MCF 10A (cell line): ENCODE data around the gene KRTAP10-6. TPM values are rescaled to one million over a fixed set of nuclear protein-coding genes. Genes with fewer than 3 reads are reported as not detected.
"Not testable (repeated sequence)": the region's sequence is repeated elsewhere in the genome, so short reads cannot be mapped to it uniquely, and the experiment has no call there.

Experiments
- BruUV-seq: library from RNA; stranded (reverse); fragments of 400-500 nt; replicated peaks from 2 replicates; lab custom pipeline; 2021; lab: Mats Ljungman, UMichigan
- CTCF ChIA-PET: fragments of 300-600 bp; sonication (Branson Sonifier 250); formaldehyde crosslinking; extraction: SDS; loops from one replicate; lab custom pipeline; 2021; ENCODE audit warnings: antibody characterized with exemption, inconsistent platforms; lab: Yijun Ruan, JAX
- POLR2A ChIA-PET: fragments of 300-600, 350-650 bp; sonication (Branson Sonifier 250); formaldehyde crosslinking; extraction: SDS; loops from one replicate; lab custom pipeline; 2020; ENCODE audit warnings: antibody characterized with exemption, inconsistent platforms; lab: Yijun Ruan, JAX
- DNase-seq: peaks from one replicate; pipeline ENCODE4 v3.0.0-alpha.2; 2018; ENCODE audit not compliant: unreplicated experiment
- H3K27ac Mint-ChIP-seq: one replicate; pipeline ENCODE4 v1.8.0; 2022; ENCODE audit warnings: mild to moderate bottlenecking, low read depth, mixed read lengths; ENCODE audit not compliant: unreplicated experiment
- H3K27me3 Mint-ChIP-seq: one replicate; pipeline ENCODE4 v1.8.0; 2022; ENCODE audit warnings: mixed read lengths; ENCODE audit not compliant: insufficient read depth, unreplicated experiment
- H3K36me3 Mint-ChIP-seq: one replicate; pipeline ENCODE4 v1.8.0; 2022; ENCODE audit warnings: mild to moderate bottlenecking, moderate library complexity, mixed read lengths; ENCODE audit not compliant: insufficient read depth, unreplicated experiment
- H3K4me1 Mint-ChIP-seq: one replicate; pipeline ENCODE4 v1.8.0; 2022; ENCODE audit warnings: mixed read lengths; ENCODE audit not compliant: insufficient read depth, unreplicated experiment
- H3K4me3 Mint-ChIP-seq: one replicate; pipeline ENCODE4 v1.8.0; 2022; ENCODE audit warnings: mild to moderate bottlenecking, moderate library complexity, mixed read lengths; ENCODE audit not compliant: unreplicated experiment
- H3K9me3 Mint-ChIP-seq: one replicate; pipeline ENCODE4 v1.8.0; 2022; ENCODE audit warnings: mixed read lengths; ENCODE audit not compliant: unreplicated experiment
- CTCF ChIP-seq: fragments of 200-600 bp; IDR thresholded peaks from one replicate; pipeline ENCODE4 v1.8.0; 2022; ENCODE audit warnings: antibody characterized with exemption, mild to moderate bottlenecking; ENCODE audit not compliant: unreplicated experiment
- intact Hi-C: fragments of 100-400 bp; cut with micrococcal nuclease; formaldehyde crosslinking; loops from 2 replicates; pipeline ENCODE4 v1.14.1; 2022
- total RNA-seq: library from RNA; stranded (reverse); gene quantifications from 2 replicates; pipeline ENCODE4 v1.2.3, GENCODE V29; 2022

The KRTAP10-6 gene
- total RNA-seq, 1 experiment from 2014 or later: not detected

- intact Hi-C loops: no loop called here
- H3K4me1 Mint-ChIP-seq: peaks cover 15% of the 10 kb centered on the region
- TF ChIP-seq CTCF: no peak
- DNase-seq: no peak
- peaks cover 8% of the 10 kb centered on the region for H3K9me3 Mint-ChIP-seq
- H3K27me3 Mint-ChIP-seq: peaks cover 62% of the 10 kb centered on the region
- ChIA-PET CTCF (interaction anchor here (0.7 kb wide), 1 partner anchor 43 kb away, joined by 4 read pairs; no protein-coding TSS in a partner anchor), POLR2A (no interaction called here)
- no peaks in the 10 kb centered on the region for H3K36me3 Mint-ChIP-seq
- H3K27ac Mint-ChIP-seq: no peak overlapping the region
- no TSS peak for BruUV-seq
- no peak overlapping the region for H3K4me3 Mint-ChIP-seq
Measured at GRCh38 chr21:44552681-44553080, 39.6 kb downstream of the KRTAP10-6 start.

DNA sequence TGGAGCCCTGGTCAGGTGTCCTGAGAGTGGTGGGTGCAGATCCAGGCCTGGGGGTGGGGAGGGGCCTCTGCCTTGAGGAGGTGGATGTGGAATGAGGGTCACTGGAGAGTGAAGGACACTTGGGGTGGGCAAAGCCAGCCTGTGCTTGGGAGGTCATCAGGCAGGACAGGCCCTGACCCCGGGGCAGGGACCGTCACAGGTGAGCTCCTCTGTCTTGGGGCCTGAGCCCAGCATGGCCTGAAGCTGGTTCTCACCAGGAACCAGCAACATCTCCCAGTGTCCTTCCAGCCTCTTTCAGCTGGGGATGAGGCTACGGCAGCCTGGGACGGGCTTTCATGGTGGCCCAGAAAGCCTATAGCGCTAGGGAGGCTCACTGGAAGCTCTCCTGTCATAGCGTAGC, 40.2 kb downstream of the KRTAP10-6 start:
- Mint-ChIP-seq H3K4me3 (no peak overlapping the region), H3K36me3 (no peaks in the 10 kb centered on the region), H3K27ac (no peak overlapping the region), H3K27me3 (peaks cover 62% of the 10 kb centered on the region), H3K9me3 (peaks cover 13% of the 10 kb centered on the region), H3K4me1 (peaks cover 15% of the 10 kb centered on the region)
- intact Hi-C loops: no loop called here
- DNase-seq: no peak
- POLR2A ChIA-PET: no interaction called here
- no peak for TF ChIP-seq CTCF
- CTCF ChIA-PET: interaction anchor here (0.7 kb wide), 1 partner anchor 42 kb away, joined by 4 read pairs; no protein-coding TSS in a partner anchor
- BruUV-seq: no TSS peak

DNA sequence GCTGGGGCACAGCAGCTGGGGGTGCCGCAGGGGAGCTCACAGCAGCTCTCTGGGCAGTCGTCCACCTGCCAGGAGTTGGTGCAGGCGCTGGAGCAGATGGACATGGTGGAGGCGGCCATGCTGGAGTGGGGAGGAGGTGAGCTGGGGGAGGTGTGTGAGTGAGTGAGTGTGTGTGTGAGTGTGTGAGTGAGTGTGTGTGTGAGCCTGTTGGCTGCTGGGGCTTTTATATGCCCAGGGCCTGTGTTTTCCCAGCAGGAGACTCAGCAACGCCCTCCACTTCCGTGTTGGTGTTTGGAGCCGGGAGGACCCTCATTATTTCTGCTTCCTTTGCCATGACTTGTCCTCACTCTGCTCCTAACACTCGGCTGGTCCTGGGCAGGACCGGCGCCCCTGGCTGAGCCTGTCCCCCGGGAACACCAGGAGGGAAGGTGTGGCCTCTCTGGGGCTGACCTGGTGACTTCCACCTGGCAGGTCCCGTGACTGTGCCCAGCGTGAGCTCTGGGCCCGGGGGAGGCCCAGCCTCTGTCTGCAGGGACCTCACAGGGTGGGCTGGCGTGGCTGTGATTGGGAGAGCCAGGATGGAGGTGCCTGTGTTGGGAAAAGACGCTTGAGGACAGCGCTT, 40.9 kb downstream of the KRTAP10-6 start, which contains the start of gene KRTAP10-2:
KRTAP10-2 (minus strand) TSS at position 166 of the 622 bp plus-strand sequence; CDS start at position 119, 47 bp downstream.
- CTCF ChIA-PET: interaction anchor here (0.7 to 1.8 kb wide), 2 partner anchors 190 to 655 kb away, joined by 3 to 4 read pairs; no protein-coding TSS in a partner anchor
- no peak for DNase-seq
- H3K4me1 Mint-ChIP-seq: peaks cover 15% of the 10 kb centered on the region
- no peaks in the 10 kb centered on the region for H3K36me3 Mint-ChIP-seq
- BruUV-seq: no TSS peak
- intact Hi-C loops: no loop called here
- peaks cover 61% of the 10 kb centered on the region for H3K27me3 Mint-ChIP-seq
- H3K4me3 Mint-ChIP-seq: no peak within 1 kb of the TSS
- POLR2A ChIA-PET: no interaction called here
- no peak for TF ChIP-seq CTCF
- no peak within 1 kb of the TSS for H3K27ac Mint-ChIP-seq
- H3K9me3 Mint-ChIP-seq: peaks cover 20% of the 10 kb centered on the region

GRCh38 chr21:44550807-44551206, 41.5 kb downstream of the KRTAP10-6 start:
- Mint-ChIP-seq H3K27me3 (peaks cover 61% of the 10 kb centered on the region), H3K36me3 (no peaks in the 10 kb centered on the region), H3K4me1 (peaks cover 15% of the 10 kb centered on the region), H3K4me3 (no peak overlapping the region), H3K9me3 (peaks cover 22% of the 10 kb centered on the region), H3K27ac (no peak overlapping the region)
- POLR2A ChIA-PET: no interaction called here
- no TSS peak for BruUV-seq
- intact Hi-C loops: no loop called here
- CTCF ChIA-PET: interaction anchor here (0.7 to 1.8 kb wide), 2 partner anchors 191 to 655 kb away, joined by 3 to 4 read pairs; no protein-coding TSS in a partner anchor
- no peak for TF ChIP-seq CTCF
- DNase-seq: peak; percentile 33

DNA sequence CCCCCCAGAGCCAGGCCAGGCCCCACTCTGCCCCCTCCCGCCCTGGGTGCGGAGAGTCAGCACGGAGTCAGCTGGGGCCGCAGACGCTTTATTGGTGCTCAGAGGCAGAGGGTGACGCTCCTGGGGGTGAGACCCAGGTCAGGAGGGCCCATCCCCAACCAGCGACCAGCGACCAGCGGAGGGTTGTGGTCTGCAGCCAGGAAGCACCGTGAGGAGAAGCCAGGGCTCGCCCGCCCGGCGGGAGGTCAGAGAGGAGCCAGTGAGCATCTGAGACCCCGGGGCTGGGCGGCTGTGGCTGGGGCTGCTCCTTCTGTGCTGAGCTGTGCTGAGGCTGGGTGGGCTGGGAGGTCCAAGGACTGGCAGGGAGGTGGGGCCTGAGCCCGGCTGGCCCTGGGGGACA, 42.0 kb downstream of the KRTAP10-6 start:
- H3K4me3 Mint-ChIP-seq, H3K27ac Mint-ChIP-seq, POLR2A ChIA-PET, H3K36me3 Mint-ChIP-seq, intact Hi-C loops, DNase-seq, BruUV-seq: not testable (repeated sequence)
- Mint-ChIP-seq H3K27me3 (peaks cover 59% of the 10 kb centered on the region), H3K4me1 (peaks cover 15% of the 10 kb centered on the region), H3K9me3 (peaks cover 27% of the 10 kb centered on the region)
- CTCF ChIA-PET: interaction anchor here (1.8 kb wide), 1 partner anchor 192 kb away, joined by 4 read pairs; no protein-coding TSS in a partner anchor
